Transverse colon (tissue), 4 donors: ENCODE measurements around the gene GMIP. TPM values are rescaled to one million over a fixed set of nuclear protein-coding genes. Genes with fewer than 3 reads are reported as not detected.

Experiments used
- DNase-seq: peaks from one replicate; pipeline ENCODE4 v3.0.0-alpha.2; 2019
- H3K27ac ChIP-seq, 4 donors: fragments of 200-600 bp; sonication (generic); 2 replicates each; pipeline ENCODE4 v1.5.1; 2016 to 2018; ENCODE audit warnings: inconsistent platforms in 4 of 4
- H3K27me3 ChIP-seq: fragments of 200-600 bp; sonication (generic); 2 replicates; pipeline ENCODE4 v1.5.1; 2017; ENCODE audit warnings: inconsistent platforms
- H3K36me3 ChIP-seq, 4 donors: fragments of 200-600 bp; sonication (generic); 2 replicates each; pipeline ENCODE4 v1.5.1; 2017 to 2019; ENCODE audit warnings: inconsistent platforms in 4 of 4
- H3K4me1 ChIP-seq, 4 donors: fragments of 200-600 bp; sonication (generic); 2 replicates each; pipeline ENCODE4 v1.5.1; 2017 to 2020; ENCODE audit warnings: inconsistent platforms in 4 of 4
- H3K4me3 ChIP-seq, 4 donors: fragments of 200-600 bp; sonication (generic); 1 replicate in 1 of 4; 2 replicates in 3 of 4; pipeline versions ENCODE4 v1.5.1 to v1.6.1; 2017 to 2019; ENCODE audit warnings: inconsistent platforms in 4 of 4
- H3K9me3 ChIP-seq, 2 donors: fragments of 200-600 bp; sonication (generic); 2 replicates each; pipeline ENCODE4 v1.5.1; 2017 to 2019; ENCODE audit warnings: inconsistent platforms in 2 of 2
- CTCF ChIP-seq, 5 experiments: fragments of 200-600 bp in 3 of 5; fragments of 450-650 bp in 2 of 5; sonication (generic) in 3 of 5; IDR thresholded peaks; 1 replicate in 2 of 5; 2 replicates in 3 of 5; pipeline ENCODE4 v1.5.1; 2016 to 2017; ENCODE audit warnings: antibody characterized with exemption in 5 of 5, inconsistent platforms in 3 of 5, mild to moderate bottlenecking in 2 of 5, moderate library complexity in 1 of 5
- EP300 ChIP-seq: sonication (generic); formaldehyde crosslinking; IDR thresholded peaks from one replicate; pipeline ENCODE4 v1.6.1; 2017; ENCODE audit warnings: antibody characterized with exemption, low read depth
- POLR2A ChIP-seq: fragments of 450-650 bp; IDR thresholded peaks from one replicate; pipeline ENCODE4 v1.6.1; 2016; ENCODE audit warnings: antibody characterized with exemption, mild to moderate bottlenecking, moderate library complexity
- POLR2AphosphoS5 ChIP-seq, 3 donors: sonication (generic); formaldehyde crosslinking; IDR thresholded peaks; one replicate each; pipeline ENCODE4 v1.6.1; 2016; ENCODE audit warnings: antibody characterized with exemption in 3 of 3
- WGBS, 2 donors: methylation state at CpG; one replicate each; pipeline ENCODE4 v1.1.5; 2018; ENCODE audit warnings: low coverage in 1 of 2; 5-methylcytosine and 5-hydroxymethylcytosine counted together
- in situ Hi-C, 4 donors: fragments of 200-750 bp; cut with MboI; loops; one replicate each; pipeline versions ENCODE4 v1.15.0 to v1.15.1; 2017; ENCODE audit warnings: low sequenced_read_pairs in 3 of 4, low pct_ligation_motif_present in 1 of 4, low pct_unique_long_range_greater_than_20kb in 1 of 4
- intact Hi-C: fragments of 100-400 bp; cut with DNase I; formaldehyde crosslinking; loops from one replicate; pipeline ENCODE4 v1.15.1; 2023; ENCODE audit warnings: low total_unique reads
- total RNA-seq, 4 donors: library from RNA; depleted of rRNA; stranded (reverse); fragments of >200 nt; gene quantifications; one replicate each; pipeline ENCODE4 v1.1.0, GENCODE V29; 2016

Gene GMIP
- total RNA-seq, 4 donors from 2014 or later: 17.3 to 84.9 (median 27.2) TPM

- intact Hi-C loops: no loop called here
- Histone ChIP-seq H3K36me3 (peaks cover 0 to 63% (median 34%) of the 10 kb centered on the region in 4 donors), H3K4me1 (no peaks in the 10 kb centered on the region), H3K27me3 (no peaks in the 10 kb centered on the region), H3K9me3 (no peaks in the 10 kb centered on the region), H3K4me3 (no peak overlapping the region), H3K27ac (no peak overlapping the region)
- 80 to 98% methylated on average over 2 to 15 of the region's 24 CpGs for WGBS, 2 donors
- no peak for DNase-seq
- TF ChIP-seq POLR2AphosphoS5 (IDR thresholded peaks at IDR 0.05) (no peak), CTCF (IDR thresholded peaks at IDR 0.05) (no peak), EP300 (no peak)
- in situ Hi-C loops: no loop called here
Measured at GRCh38 chr19:19652482-19653295, 9.2 kb upstream of the GMIP start.

DNA sequence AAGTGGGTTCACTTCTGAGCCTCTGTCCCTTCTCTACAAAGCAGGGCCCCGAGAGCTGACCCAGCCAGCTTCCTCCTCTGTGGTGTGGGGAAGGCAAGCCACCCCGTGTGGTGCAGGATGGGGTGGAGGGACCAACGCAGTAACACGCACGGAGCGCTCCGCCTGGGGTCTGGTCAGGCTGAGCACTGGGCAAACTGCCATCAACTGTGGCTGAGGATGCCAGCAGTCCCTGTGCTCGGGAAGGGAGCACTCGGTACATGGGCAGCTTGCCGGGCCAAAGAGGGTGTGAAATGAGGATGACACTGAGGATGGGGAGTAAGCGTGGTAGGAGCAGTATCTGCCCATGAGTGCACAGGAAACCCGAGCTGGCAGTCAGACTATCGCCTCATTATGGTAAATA, 7.6 kb upstream of the GMIP start:
- in situ Hi-C loops: no loop called here
- Histone ChIP-seq H3K9me3 (no peaks in the 10 kb centered on the region), H3K27ac (no peak overlapping the region), H3K36me3 (peaks cover 0 to 66% (median 30%) of the 10 kb centered on the region in 4 donors), H3K27me3 (no peaks in the 10 kb centered on the region), H3K4me1 (no peaks in the 10 kb centered on the region), H3K4me3 (no peak overlapping the region)
- no peak for DNase-seq
- intact Hi-C loops: no loop called here
- 83% methylated on average over 13 of the region's 13 CpGs; no CpG with 5 or more reads in 1 of the 2 donors for WGBS, 2 donors
- no peak for TF ChIP-seq CTCF (IDR thresholded peaks at IDR 0.05)
- TF ChIP-seq POLR2AphosphoS5 (IDR thresholded peaks at IDR 0.05): no peak

DNA sequence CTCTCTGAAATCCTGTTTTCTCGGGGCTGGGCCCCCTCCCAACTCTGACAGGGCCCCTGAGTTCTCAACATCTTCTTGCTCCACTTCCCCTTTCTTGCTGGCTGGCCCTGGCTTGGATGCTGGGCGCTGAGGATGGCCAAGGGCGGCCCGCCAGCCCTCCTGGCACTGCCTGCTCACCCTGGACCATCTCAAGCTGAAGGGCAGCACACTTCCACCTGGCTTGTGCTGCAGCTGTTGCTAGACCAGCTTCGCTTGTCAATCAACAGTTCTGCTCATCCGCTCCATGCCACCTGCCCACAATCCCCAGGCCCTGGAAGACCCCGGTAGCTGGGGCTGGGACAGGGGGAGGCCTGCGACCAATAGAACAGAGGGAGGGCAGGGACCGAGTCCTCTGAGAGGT, 6.9 kb upstream of the GMIP start:
- WGBS, 2 donors: 91% methylated on average over 7 of the region's 9 CpGs; no CpG with 5 or more reads in 1 of the 2 donors
- Histone ChIP-seq H3K27me3 (no peaks in the 10 kb centered on the region), H3K4me3 (no peak overlapping the region), H3K27ac (no peak overlapping the region), H3K9me3 (no peaks in the 10 kb centered on the region), H3K36me3 (peaks cover 0 to 64% (median 27%) of the 10 kb centered on the region in 4 donors), H3K4me1 (no peaks in the 10 kb centered on the region)
- intact Hi-C loops: no loop called here
- no peak for DNase-seq
- in situ Hi-C loops: no loop called here
- TF ChIP-seq CTCF (IDR thresholded peaks at IDR 0.05) (no peak), POLR2A (no peak), POLR2AphosphoS5 (IDR thresholded peaks at IDR 0.05) (no peak), EP300 (no peak)

- WGBS, 2 donors: 93% methylated on average over 19 of the region's 22 CpGs; no CpG with 5 or more reads in 1 of the 2 donors
- Histone ChIP-seq H3K4me3 (no peak overlapping the region), H3K9me3 (no peaks in the 10 kb centered on the region), H3K27ac (no peak overlapping the region), H3K4me1 (no peaks in the 10 kb centered on the region), H3K27me3 (no peaks in the 10 kb centered on the region), H3K36me3 (peaks cover 0 to 57% (median 23%) of the 10 kb centered on the region in 4 donors)
- intact Hi-C loops (no loop called here), in situ Hi-C loops (loop anchor here in 3 of 4 donors (10.0 to 25.0 kb wide), 2 partner anchors 112 to 115 kb away; partner anchors contain the start of genes CILP2 (in 3 of the 3) and YJEFN3 (in 1 of the 3))
- no peak for DNase-seq
- TF ChIP-seq CTCF (IDR thresholded peaks at IDR 0.05) (no peak), POLR2AphosphoS5 (IDR thresholded peaks at IDR 0.05) (no peak), EP300 (no peak), POLR2A (no peak)
Measured at GRCh38 chr19:19649580-19649995, 6.1 kb upstream of the GMIP start.
